HEK293 (cell line): ENCODE measurements around the gene MRPL51.
A peak's percentile ranks its signal among the peaks of the same experiment; 100 is the strongest.

Experiments used
- CTCF ChIA-PET: fragments of 350-600 bp; formaldehyde crosslinking; extraction: SDS; loops from one replicate; lab custom pipeline; 2021; ENCODE audit warnings: antibody characterized with exemption; lab: Yijun Ruan, JAX
- POLR2A ChIA-PET: fragments of 300-600 bp; formaldehyde crosslinking; extraction: SDS; loops from one replicate; lab custom pipeline; 2020; ENCODE audit warnings: antibody characterized with exemption, inconsistent platforms; lab: Yijun Ruan, JAX
- H3K27ac ChIP-seq: fragments of 200-500 bp; sonication (Bioruptor generic); 2 replicates; pipeline ENCODE4 v1.5.1; 2014; ENCODE audit warnings: low read depth, low read length, control low read depth, inconsistent platforms; ENCODE audit errors: extremely low read depth
- H3K36me3 ChIP-seq, 2 experiments: fragments of 200-500 bp in 1 of 2; sonication (Bioruptor generic) in 1 of 2; 1 replicate in 1 of 2; 2 replicates in 1 of 2; pipeline ENCODE4 v1.5.1; 2014 to 2017; ENCODE audit warnings: inconsistent platforms in 2 of 2, low read length in 2 of 2; ENCODE audit not compliant: control insufficient read depth in 2 of 2, insufficient read depth in 1 of 2
- H3K4me1 ChIP-seq: fragments of 200-500 bp; sonication (Bioruptor generic); 2 replicates; pipeline ENCODE4 v1.5.1; 2014; ENCODE audit warnings: mild to moderate bottlenecking, low read length, inconsistent platforms; ENCODE audit not compliant: control insufficient read depth, insufficient read depth
- H3K4me3 ChIP-seq: 2 replicates; pipeline ENCODE4 v1.5.1; 2011; ENCODE audit warnings: low read depth, mild to moderate bottlenecking, control low read depth, low read length, moderate library complexity
- H3K9me3 ChIP-seq: fragments of 200-500 bp; sonication (Bioruptor generic); 2 replicates; pipeline ENCODE4 v1.5.1; 2014; ENCODE audit warnings: low read depth, low read length, inconsistent platforms; ENCODE audit not compliant: control insufficient read depth, insufficient read depth
- FEZF1 ChIP-seq: fragments of 450-650 bp; formaldehyde crosslinking; IDR thresholded peaks from 2 replicates; pipeline ENCODE4 v1.5.1; 2016; ENCODE audit warnings: missing biosample characterization, missing genetic modification characterization
- HOXD13 ChIP-seq: sonication (generic); formaldehyde crosslinking; IDR thresholded peaks from 2 replicates; pipeline ENCODE4 v1.8.0; 2022; ENCODE audit warnings: missing genetic modification reagents, borderline replicate concordance
- KLF10 ChIP-seq: fragments of 450-650 bp; IDR thresholded peaks from 2 replicates; pipeline ENCODE4 v1.5.1; 2018; ENCODE audit warnings: missing biosample characterization, mild to moderate bottlenecking, missing genetic modification characterization
- KLF9 ChIP-seq: fragments of 450-650 bp; formaldehyde crosslinking; IDR thresholded peaks from 2 replicates; pipeline ENCODE4 v1.5.1; 2016; ENCODE audit warnings: missing biosample characterization, missing genetic modification characterization, low read depth
- MEIS1 ChIP-seq: sonication (generic); formaldehyde crosslinking; IDR thresholded peaks from 2 replicates; pipeline ENCODE4 v1.8.1; 2022; ENCODE audit warnings: missing genetic modification reagents, mild to moderate bottlenecking, borderline replicate concordance
- OVOL3 ChIP-seq: fragments of 450-650 bp; formaldehyde crosslinking; IDR thresholded peaks from 2 replicates; pipeline ENCODE4 v1.5.1; 2016; ENCODE audit warnings: missing biosample characterization, missing genetic modification characterization
- WT1 ChIP-seq: fragments of 450-650 bp; formaldehyde crosslinking; IDR thresholded peaks from 2 replicates; pipeline ENCODE4 v1.5.1; 2016; ENCODE audit warnings: missing biosample characterization, missing genetic modification characterization
- ZBTB48 ChIP-seq: fragments of 450-650 bp; formaldehyde crosslinking; IDR thresholded peaks from 2 replicates; pipeline ENCODE4 v1.5.1; 2016; ENCODE audit warnings: missing biosample characterization, missing genetic modification characterization
- ZBTB7A ChIP-seq: fragments of 450-650 bp; formaldehyde crosslinking; IDR thresholded peaks from 2 replicates; pipeline ENCODE4 v1.5.1; 2016; ENCODE audit warnings: low read depth, missing biosample characterization, missing genetic modification characterization
- ZFP3 ChIP-seq: fragments of 450-650 bp; formaldehyde crosslinking; IDR thresholded peaks from 2 replicates; pipeline ENCODE4 v1.5.1; 2016; ENCODE audit warnings: low read depth, missing biosample characterization, missing genetic modification characterization
- ZFP37 ChIP-seq: fragments of 450-650 bp; formaldehyde crosslinking; IDR thresholded peaks from 2 replicates; pipeline ENCODE4 v1.5.1; 2016; ENCODE audit warnings: missing biosample characterization, missing genetic modification characterization
- ZIC2 ChIP-seq: fragments of 450-650 bp; formaldehyde crosslinking; IDR thresholded peaks from 2 replicates; pipeline ENCODE4 v1.5.1; 2016; ENCODE audit warnings: missing biosample characterization, missing genetic modification characterization
- ZNF184 ChIP-seq: fragments of 450-650 bp; IDR thresholded peaks from 2 replicates; pipeline ENCODE4 v1.5.1; 2018; ENCODE audit warnings: missing biosample characterization, mild to moderate bottlenecking, missing genetic modification characterization
- ZNF341 ChIP-seq: fragments of 450-650 bp; formaldehyde crosslinking; IDR thresholded peaks from 2 replicates; pipeline ENCODE4; 2016; ENCODE audit warnings: low read depth, missing biosample characterization, missing genetic modification characterization
- ZNF366 ChIP-seq: fragments of 450-650 bp; formaldehyde crosslinking; conservative IDR thresholded peaks from 2 replicates; pipeline ENCODE4 v1.5.1; 2016; ENCODE audit warnings: missing biosample characterization, missing genetic modification characterization
- ZNF391 ChIP-seq: fragments of 450-650 bp; formaldehyde crosslinking; IDR thresholded peaks from 2 replicates; pipeline ENCODE4 v1.5.1; 2016; ENCODE audit warnings: low read depth, missing biosample characterization, missing genetic modification characterization, borderline replicate concordance
- ZNF558 ChIP-seq: fragments of 450-650 bp; formaldehyde crosslinking; IDR thresholded peaks from 2 replicates; pipeline ENCODE4 v1.5.1; 2016; ENCODE audit warnings: missing biosample characterization, missing genetic modification characterization
- ZNF654 ChIP-seq: fragments of 450-650 bp; formaldehyde crosslinking; IDR thresholded peaks from 2 replicates; pipeline ENCODE4 v1.5.1; 2016; ENCODE audit warnings: low read depth, missing biosample characterization, missing genetic modification characterization
- ZNF660 ChIP-seq: fragments of 450-650 bp; IDR thresholded peaks from 2 replicates; pipeline ENCODE4 v1.5.1; 2018; ENCODE audit warnings: missing biosample characterization, mild to moderate bottlenecking, missing genetic modification characterization
- ZNF791 ChIP-seq: fragments of 450-650 bp; formaldehyde crosslinking; IDR thresholded peaks from 2 replicates; pipeline ENCODE4 v1.5.1; 2016; ENCODE audit warnings: missing biosample characterization, missing genetic modification characterization
- ZNF792 ChIP-seq: fragments of 450-650 bp; formaldehyde crosslinking; IDR thresholded peaks from 2 replicates; pipeline ENCODE4 v1.5.1; 2016; ENCODE audit warnings: missing biosample characterization, missing genetic modification characterization
- ZSCAN30 ChIP-seq: fragments of 450-650 bp; IDR thresholded peaks from 2 replicates; pipeline ENCODE4 v1.5.1; 2018; ENCODE audit warnings: missing biosample characterization, mild to moderate bottlenecking, missing genetic modification characterization, moderate library complexity
- ZXDB ChIP-seq: fragments of 450-650 bp; formaldehyde crosslinking; IDR thresholded peaks from 2 replicates; pipeline ENCODE4 v1.5.1; 2016; ENCODE audit warnings: missing biosample characterization, missing genetic modification characterization
- TF ChIP-seq, protein P1 (sequence below): fragments of 450-650 bp; formaldehyde crosslinking; IDR thresholded peaks from 2 replicates; pipeline ENCODE4 v1.5.1; 2016; ENCODE audit warnings: missing biosample characterization, missing genetic modification characterization
- TF ChIP-seq, protein P2 (sequence below): fragments of 450-650 bp; formaldehyde crosslinking; IDR thresholded peaks from 2 replicates; pipeline ENCODE4 v1.5.1; 2016; ENCODE audit warnings: missing biosample characterization, missing genetic modification characterization
- TF ChIP-seq, protein P3 (sequence below): fragments of 450-650 bp; formaldehyde crosslinking; IDR thresholded peaks from 2 replicates; pipeline ENCODE4 v1.5.1; 2017; ENCODE audit warnings: missing biosample characterization, missing genetic modification characterization
- TF ChIP-seq, protein P4 (sequence below): fragments of 450-650 bp; formaldehyde crosslinking; conservative IDR thresholded peaks from 2 replicates; pipeline ENCODE4 v1.5.1; 2016; ENCODE audit warnings: low read depth, missing biosample characterization, missing genetic modification characterization
- TF ChIP-seq, protein P5 (sequence below): fragments of 450-650 bp; formaldehyde crosslinking; IDR thresholded peaks from 2 replicates; pipeline ENCODE4 v1.5.1; 2016; ENCODE audit warnings: missing biosample characterization, missing genetic modification characterization

Gene MRPL51

DNA sequence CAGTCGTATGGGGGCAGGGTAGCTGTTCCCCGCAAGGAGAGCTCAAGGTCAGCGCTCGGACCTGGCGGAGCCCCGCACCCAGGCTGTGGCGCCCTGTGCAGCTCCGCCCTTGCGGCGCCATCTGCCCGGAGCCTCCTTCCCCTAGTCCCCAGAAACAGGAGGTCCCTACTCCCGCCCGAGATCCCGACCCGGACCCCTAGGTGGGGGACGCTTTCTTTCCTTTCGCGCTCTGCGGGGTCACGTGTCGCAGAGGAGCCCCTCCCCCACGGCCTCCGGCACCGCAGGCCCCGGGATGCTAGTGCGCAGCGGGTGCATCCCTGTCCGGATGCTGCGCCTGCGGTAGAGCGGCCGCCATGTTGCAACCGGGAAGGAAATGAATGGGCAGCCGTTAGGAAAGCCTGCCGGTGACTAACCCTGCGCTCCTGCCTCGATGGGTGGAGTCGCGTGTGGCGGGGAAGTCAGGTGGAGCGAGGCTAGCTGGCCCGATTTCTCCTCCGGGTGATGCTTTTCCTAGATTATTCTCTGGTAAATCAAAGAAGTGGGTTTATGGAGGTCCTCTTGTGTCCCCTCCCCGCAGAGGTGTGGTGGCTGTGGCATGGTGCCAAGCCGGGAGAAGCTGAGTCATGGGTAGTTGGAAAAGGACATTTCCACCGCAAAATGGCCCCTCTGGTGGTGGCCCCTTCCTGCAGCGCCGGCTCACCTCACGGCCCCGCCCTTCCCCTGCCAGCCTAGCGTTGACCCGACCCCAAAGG, 42.1 kb upstream of the MRPL51 start:
- H3K4me3 ChIP-seq = peak overlapping the region; percentile 73
- H3K36me3 ChIP-seq = peaks cover 19 to 76% of the 10 kb centered on the region in 2 experiments
- H3K4me1 ChIP-seq = peaks cover 12% of the 10 kb centered on the region
- CTCF ChIA-PET = interaction anchor here (0.6 to 1.7 kb wide), 7 partner anchors 19 to 570 kb away, joined by 3 to 12 read pairs (median 6); partner anchors contain the start of genes IFFO1 and VAMP1
- no peaks in the 10 kb centered on the region for H3K9me3 ChIP-seq
- peak overlapping the region; percentile 93 for H3K27ac ChIP-seq
- POLR2A ChIA-PET = interaction anchor here (0.6 to 3.0 kb wide), 31 partner anchors 10 to 316 kb away, joined by 3 to 90 read pairs (median 10); partner anchors contain the start of genes CDCA3, COPS7A, MRPL51 and NCAPD2
- TF ChIP-seq HOXD13 (CRISPR knock-in tag) (no peak), KLF9 (tag by site-specific recombination) (peak; percentile 56), OVOL3 (tag by site-specific recombination) (0 out of 2 replicates have a peak, but pooled peaks have one; percentile 17), ZNF791 (tag by site-specific recombination) (no peak), ZFP3 (no peak), FEZF1 (tag by site-specific recombination) (peak; percentile 93), WT1 (tag by site-specific recombination) (0 out of 2 replicates have a peak, but pooled peaks have one; percentile 39), ZBTB7A (tag by site-specific recombination) (peak; percentile 75; the same call in 1 of the 2 replicates), ZNF341 (tag by site-specific recombination) (peak; percentile 7; the same call in 1 of the 2 replicates), ZNF660 (tag by site-specific recombination) (peak; percentile 81; the same call in 1 of the 2 replicates), ZBTB48 (peak; percentile 80), ZNF654 (tag by site-specific recombination) (no peak), ZXDB (peak; percentile 56; the same call in 1 of the 2 replicates), MEIS1 (no peak), ZNF792 (tag by site-specific recombination) (no peak), ZNF391 (tag by site-specific recombination) (peak; percentile 8; the same call in 1 of the 2 replicates), ZNF366 (tag by site-specific recombination) (peak; percentile 14; the same call in 1 of the 2 replicates), ZFP37 (tag by site-specific recombination) (peak; percentile 32; the same call in 1 of the 2 replicates), ZSCAN30 (tag by site-specific recombination) (peak; percentile 87), ZNF558 (tag by site-specific recombination) (no peak), ZIC2 (peak; percentile 91), ZNF184 (tag by site-specific recombination) (peak; percentile 58; the same call in 1 of the 2 replicates), KLF10 (tag by site-specific recombination) (peak; percentile 60; the same call in 1 of the 2 replicates)
- TF ChIP-seq, protein P1, sequence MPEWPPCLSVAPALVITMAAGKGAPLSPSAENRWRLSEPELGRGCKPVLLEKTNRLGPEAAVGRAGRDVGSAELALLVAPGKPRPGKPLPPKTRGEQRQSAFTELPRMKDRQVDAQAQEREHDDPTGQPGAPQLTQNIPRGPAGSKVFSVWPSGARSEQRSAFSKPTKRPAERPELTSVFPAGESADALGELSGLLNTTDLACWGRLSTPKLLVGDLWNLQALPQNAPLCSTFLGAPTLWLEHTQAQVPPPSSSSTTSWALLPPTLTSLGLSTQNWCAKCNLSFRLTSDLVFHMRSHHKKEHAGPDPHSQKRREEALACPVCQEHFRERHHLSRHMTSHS = no peak
- TF ChIP-seq, protein P2, sequence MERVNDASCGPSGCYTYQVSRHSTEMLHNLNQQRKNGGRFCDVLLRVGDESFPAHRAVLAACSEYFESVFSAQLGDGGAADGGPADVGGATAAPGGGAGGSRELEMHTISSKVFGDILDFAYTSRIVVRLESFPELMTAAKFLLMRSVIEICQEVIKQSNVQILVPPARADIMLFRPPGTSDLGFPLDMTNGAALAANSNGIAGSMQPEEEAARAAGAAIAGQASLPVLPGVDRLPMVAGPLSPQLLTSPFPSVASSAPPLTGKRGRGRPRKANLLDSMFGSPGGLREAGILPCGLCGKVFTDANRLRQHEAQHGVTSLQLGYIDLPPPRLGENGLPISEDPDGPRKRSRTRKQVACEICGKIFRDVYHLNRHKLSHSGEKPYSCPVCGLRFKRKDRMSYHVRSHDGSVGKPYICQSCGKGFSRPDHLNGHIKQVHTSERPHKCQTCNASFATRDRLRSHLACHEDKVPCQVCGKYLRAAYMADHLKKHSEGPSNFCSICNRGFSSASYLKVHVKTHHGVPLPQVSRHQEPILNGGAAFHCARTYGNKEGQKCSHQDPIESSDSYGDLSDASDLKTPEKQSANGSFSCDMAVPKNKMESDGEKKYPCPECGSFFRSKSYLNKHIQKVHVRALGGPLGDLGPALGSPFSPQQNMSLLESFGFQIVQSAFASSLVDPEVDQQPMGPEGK (tag by site-specific recombination) = peak; percentile 63; the same call in 1 of the 2 replicates
- TF ChIP-seq, protein P3, sequence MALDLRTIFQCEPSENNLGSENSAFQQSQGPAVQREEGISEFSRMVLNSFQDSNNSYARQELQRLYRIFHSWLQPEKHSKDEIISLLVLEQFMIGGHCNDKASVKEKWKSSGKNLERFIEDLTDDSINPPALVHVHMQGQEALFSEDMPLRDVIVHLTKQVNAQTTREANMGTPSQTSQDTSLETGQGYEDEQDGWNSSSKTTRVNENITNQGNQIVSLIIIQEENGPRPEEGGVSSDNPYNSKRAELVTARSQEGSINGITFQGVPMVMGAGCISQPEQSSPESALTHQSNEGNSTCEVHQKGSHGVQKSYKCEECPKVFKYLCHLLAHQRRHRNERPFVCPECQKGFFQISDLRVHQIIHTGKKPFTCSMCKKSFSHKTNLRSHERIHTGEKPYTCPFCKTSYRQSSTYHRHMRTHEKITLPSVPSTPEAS = peak; percentile 34; the same call in 1 of the 2 replicates
- TF ChIP-seq, protein P4, sequence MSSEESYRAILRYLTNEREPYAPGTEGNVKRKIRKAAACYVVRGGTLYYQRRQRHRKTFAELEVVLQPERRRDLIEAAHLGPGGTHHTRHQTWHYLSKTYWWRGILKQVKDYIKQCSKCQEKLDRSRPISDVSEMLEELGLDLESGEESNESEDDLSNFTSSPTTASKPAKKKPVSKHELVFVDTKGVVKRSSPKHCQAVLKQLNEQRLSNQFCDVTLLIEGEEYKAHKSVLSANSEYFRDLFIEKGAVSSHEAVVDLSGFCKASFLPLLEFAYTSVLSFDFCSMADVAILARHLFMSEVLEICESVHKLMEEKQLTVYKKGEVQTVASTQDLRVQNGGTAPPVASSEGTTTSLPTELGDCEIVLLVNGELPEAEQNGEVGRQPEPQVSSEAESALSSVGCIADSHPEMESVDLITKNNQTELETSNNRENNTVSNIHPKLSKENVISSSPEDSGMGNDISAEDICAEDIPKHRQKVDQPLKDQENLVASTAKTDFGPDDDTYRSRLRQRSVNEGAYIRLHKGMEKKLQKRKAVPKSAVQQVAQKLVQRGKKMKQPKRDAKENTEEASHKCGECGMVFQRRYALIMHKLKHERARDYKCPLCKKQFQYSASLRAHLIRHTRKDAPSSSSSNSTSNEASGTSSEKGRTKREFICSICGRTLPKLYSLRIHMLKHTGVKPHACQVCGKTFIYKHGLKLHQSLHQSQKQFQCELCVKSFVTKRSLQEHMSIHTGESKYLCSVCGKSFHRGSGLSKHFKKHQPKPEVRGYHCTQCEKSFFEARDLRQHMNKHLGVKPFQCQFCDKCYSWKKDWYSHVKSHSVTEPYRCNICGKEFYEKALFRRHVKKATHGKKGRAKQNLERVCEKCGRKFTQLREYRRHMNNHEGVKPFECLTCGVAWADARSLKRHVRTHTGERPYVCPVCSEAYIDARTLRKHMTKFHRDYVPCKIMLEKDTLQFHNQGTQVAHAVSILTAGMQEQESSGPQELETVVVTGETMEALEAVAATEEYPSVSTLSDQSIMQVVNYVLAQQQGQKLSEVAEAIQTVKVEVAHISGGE = peak; percentile 92
- TF ChIP-seq, protein P5, sequence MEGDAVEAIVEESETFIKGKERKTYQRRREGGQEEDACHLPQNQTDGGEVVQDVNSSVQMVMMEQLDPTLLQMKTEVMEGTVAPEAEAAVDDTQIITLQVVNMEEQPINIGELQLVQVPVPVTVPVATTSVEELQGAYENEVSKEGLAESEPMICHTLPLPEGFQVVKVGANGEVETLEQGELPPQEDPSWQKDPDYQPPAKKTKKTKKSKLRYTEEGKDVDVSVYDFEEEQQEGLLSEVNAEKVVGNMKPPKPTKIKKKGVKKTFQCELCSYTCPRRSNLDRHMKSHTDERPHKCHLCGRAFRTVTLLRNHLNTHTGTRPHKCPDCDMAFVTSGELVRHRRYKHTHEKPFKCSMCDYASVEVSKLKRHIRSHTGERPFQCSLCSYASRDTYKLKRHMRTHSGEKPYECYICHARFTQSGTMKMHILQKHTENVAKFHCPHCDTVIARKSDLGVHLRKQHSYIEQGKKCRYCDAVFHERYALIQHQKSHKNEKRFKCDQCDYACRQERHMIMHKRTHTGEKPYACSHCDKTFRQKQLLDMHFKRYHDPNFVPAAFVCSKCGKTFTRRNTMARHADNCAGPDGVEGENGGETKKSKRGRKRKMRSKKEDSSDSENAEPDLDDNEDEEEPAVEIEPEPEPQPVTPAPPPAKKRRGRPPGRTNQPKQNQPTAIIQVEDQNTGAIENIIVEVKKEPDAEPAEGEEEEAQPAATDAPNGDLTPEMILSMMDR (tag by site-specific recombination) = peak; percentile 41
